SU-DHL-6 (cell line): ENCODE results near the gene OR2L5.

Experiments
- H2AFZ ChIP-seq: fragments of 200-600 bp; sonication (generic); 2 replicates; pipeline ENCODE4 v1.6.1; 2014; ENCODE audit warnings: low read depth, mild to moderate bottlenecking, moderate library complexity, mixed read lengths, antibody characterized with exemption, low read length; ENCODE audit not compliant: severe bottlenecking
- H3F3A ChIP-seq: fragments of 200-600 bp; shearing (Covaris generic); 2 replicates; pipeline ENCODE4 v1.6.0; 2016; ENCODE audit warnings: antibody characterized with exemption, mild to moderate bottlenecking; ENCODE audit not compliant: insufficient read depth
- H3K27ac ChIP-seq: fragments of 200-600 bp; sonication (generic); 2 replicates; pipeline ENCODE4 v1.5.1; 2016; ENCODE audit warnings: low read depth, mild to moderate bottlenecking, low read length, moderate library complexity, mixed read lengths
- H3K27me3 ChIP-seq: fragments of 200-600 bp; sonication (generic), shearing (Covaris generic); 2 replicates; pipeline ENCODE4 v1.6.0; 2014; ENCODE audit warnings: mild to moderate bottlenecking, low read length
- H3K36me3 ChIP-seq: fragments of 200-600 bp; sonication (generic); 2 replicates; pipeline ENCODE4 v1.6.1; 2014; ENCODE audit warnings: mild to moderate bottlenecking, low read length, mixed read lengths
- H3K4me2 ChIP-seq: fragments of 300-600, 200-600 bp; shearing (Covaris generic), sonication (generic); 2 replicates; pipeline ENCODE4 v1.6.0; 2014; ENCODE audit warnings: low read length, low read depth, mild to moderate bottlenecking; ENCODE audit not compliant: poor library complexity, severe bottlenecking
- H3K4me3 ChIP-seq: fragments of 200-600 bp; sonication (generic); 2 replicates; pipeline ENCODE4 v1.5.1; 2014; ENCODE audit warnings: antibody characterized with exemption, low read length, mild to moderate bottlenecking, mixed read lengths; ENCODE audit not compliant: insufficient read depth, poor library complexity, severe bottlenecking
- H3K79me2 ChIP-seq: fragments of 200-600 bp; sonication (generic); 2 replicates; pipeline ENCODE4 v1.6.1; 2014; ENCODE audit warnings: mild to moderate bottlenecking, low read length, moderate library complexity; ENCODE audit not compliant: insufficient read depth
- H3K9ac ChIP-seq: fragments of 200-600 bp; sonication (generic); 2 replicates; pipeline ENCODE4 v1.7.0; 2014; ENCODE audit warnings: mild to moderate bottlenecking, low read length
- H3K9me2 ChIP-seq: fragments of 200-600 bp; sonication (generic); replicated peaks from 2 replicates; pipeline ENCODE4 v1.6.1; 2014; ENCODE audit warnings: low read length; ENCODE audit not compliant: insufficient read depth
- H3K9me3 ChIP-seq: fragments of 200-600 bp; sonication (generic); 2 replicates; pipeline ENCODE4 v1.6.1; 2014; ENCODE audit warnings: low read length, mixed read lengths; ENCODE audit not compliant: insufficient read depth
- H4K20me1 ChIP-seq: fragments of 200-600 bp; sonication (generic); 2 replicates; pipeline ENCODE4 v1.6.1; 2014; ENCODE audit warnings: low read depth, mild to moderate bottlenecking, antibody characterized with exemption, low read length, moderate library complexity, mixed read lengths
- EZH2phosphoT487 ChIP-seq: fragments of 200-600 bp; sonication (generic), shearing (Covaris generic); conservative IDR thresholded peaks from 2 replicates; pipeline ENCODE4 v1.6.1; 2018; ENCODE audit warnings: mild to moderate bottlenecking, antibody characterized with exemption, low read length, moderate library complexity, mixed read lengths
- TF ChIP-seq, protein P1 (sequence below): fragments of 200-600 bp; sonication (generic); IDR thresholded peaks from one replicate; pipeline ENCODE4 v1.5.1; 2017; ENCODE audit warnings: antibody characterized with exemption, mild to moderate bottlenecking, low read length, moderate library complexity; ENCODE audit not compliant: insufficient read depth, poor library complexity, severe bottlenecking

The OR2L5 gene

DNA sequence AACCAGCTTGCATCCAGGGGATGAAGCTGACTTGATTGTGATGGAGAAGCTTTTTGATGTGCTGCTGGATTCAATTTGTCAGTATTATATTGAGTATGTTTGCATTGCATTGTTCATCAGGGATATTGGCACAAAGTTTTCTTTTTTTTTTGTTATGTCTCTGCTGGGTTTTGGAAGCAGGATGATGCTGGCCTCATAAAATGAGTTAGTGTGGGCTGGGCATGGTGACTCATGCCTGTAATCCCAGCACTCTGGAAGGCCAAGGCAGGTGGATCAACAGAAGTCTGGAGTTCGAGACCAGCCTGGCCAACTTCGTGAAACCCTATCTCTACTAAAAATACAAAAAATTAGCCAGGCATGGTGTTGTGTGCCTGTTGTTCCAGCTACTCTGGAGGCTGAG is 41.8 kb downstream of the OR2L5 start:
- no peaks in the 10 kb centered on the region for H4K20me1 ChIP-seq
- H3F3A ChIP-seq: no peaks in the 10 kb centered on the region
- H3K4me3 ChIP-seq: no peak overlapping the region
- no peaks in the 10 kb centered on the region for H3K9me2 ChIP-seq
- H3K4me2 ChIP-seq: no peak overlapping the region
- H3K36me3 ChIP-seq: no peaks in the 10 kb centered on the region
- H2AFZ ChIP-seq: no peak overlapping the region
- no peak overlapping the region for H3K9ac ChIP-seq
- no peaks in the 10 kb centered on the region for H3K9me3 ChIP-seq
- no peaks in the 10 kb centered on the region for H3K79me2 ChIP-seq
- no peaks in the 10 kb centered on the region for H3K27me3 ChIP-seq
- TF ChIP-seq EZH2phosphoT487: no peak
- TF ChIP-seq, protein P1, sequence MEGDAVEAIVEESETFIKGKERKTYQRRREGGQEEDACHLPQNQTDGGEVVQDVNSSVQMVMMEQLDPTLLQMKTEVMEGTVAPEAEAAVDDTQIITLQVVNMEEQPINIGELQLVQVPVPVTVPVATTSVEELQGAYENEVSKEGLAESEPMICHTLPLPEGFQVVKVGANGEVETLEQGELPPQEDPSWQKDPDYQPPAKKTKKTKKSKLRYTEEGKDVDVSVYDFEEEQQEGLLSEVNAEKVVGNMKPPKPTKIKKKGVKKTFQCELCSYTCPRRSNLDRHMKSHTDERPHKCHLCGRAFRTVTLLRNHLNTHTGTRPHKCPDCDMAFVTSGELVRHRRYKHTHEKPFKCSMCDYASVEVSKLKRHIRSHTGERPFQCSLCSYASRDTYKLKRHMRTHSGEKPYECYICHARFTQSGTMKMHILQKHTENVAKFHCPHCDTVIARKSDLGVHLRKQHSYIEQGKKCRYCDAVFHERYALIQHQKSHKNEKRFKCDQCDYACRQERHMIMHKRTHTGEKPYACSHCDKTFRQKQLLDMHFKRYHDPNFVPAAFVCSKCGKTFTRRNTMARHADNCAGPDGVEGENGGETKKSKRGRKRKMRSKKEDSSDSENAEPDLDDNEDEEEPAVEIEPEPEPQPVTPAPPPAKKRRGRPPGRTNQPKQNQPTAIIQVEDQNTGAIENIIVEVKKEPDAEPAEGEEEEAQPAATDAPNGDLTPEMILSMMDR: no peak
- no peak overlapping the region for H3K27ac ChIP-seq

DNA sequence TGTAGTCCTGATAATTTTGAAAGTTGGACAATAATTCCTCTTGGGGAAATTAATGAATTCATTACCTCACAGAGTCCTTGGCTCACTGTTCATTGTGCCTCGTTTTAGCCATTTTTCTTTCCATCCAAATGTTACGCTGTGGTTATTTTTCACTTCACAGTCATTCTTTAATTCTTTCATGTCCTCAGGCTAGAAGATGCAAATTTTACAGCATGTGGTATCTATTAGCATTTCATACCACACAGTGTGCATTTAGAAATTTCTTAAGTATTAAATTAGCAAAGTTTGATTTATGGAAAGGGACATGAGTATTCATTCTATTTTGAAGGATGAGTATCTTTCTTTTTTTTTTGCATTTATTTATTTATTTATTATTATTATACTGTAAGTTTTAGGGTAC is 51.6 kb downstream of the OR2L5 start:
- no peak overlapping the region for H3K27ac ChIP-seq
- H3K4me2 ChIP-seq: no peak overlapping the region
- no peaks in the 10 kb centered on the region for H3F3A ChIP-seq
- no peak overlapping the region for H2AFZ ChIP-seq
- no peaks in the 10 kb centered on the region for H3K79me2 ChIP-seq
- no peaks in the 10 kb centered on the region for H3K36me3 ChIP-seq
- no peaks in the 10 kb centered on the region for H3K9me2 ChIP-seq
- no peaks in the 10 kb centered on the region for H4K20me1 ChIP-seq
- H3K27me3 ChIP-seq: no peaks in the 10 kb centered on the region
- no peak overlapping the region for H3K9ac ChIP-seq
- TF ChIP-seq, protein P1: no peak
- TF ChIP-seq EZH2phosphoT487: no peak
- H3K4me3 ChIP-seq: no peak overlapping the region
- no peaks in the 10 kb centered on the region for H3K9me3 ChIP-seq

DNA sequence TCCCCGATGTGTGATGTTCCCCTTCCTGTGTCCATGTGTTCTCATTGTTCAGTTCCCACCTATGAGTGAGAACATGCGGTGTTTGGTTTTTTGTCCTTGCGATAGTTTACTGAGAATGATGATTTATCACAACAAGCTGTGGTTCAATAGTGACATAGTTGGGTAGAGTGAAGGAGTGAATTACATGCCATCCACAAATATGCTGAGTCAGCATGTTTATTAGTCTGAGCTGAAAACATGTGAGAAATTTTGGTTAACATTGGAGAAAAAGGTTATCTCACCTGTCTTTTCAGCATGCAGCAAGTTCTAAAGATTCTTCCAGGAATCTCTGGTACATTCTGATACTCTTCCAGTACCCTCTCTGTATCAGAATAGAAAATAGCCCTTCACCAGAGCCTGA is 52.1 kb downstream of the OR2L5 start:
- no peak for TF ChIP-seq EZH2phosphoT487
- TF ChIP-seq, protein P1: no peak
- Histone ChIP-seq H3K9me3 (no peaks in the 10 kb centered on the region), H3K79me2 (no peaks in the 10 kb centered on the region), H3K4me3 (no peak overlapping the region), H3K27me3 (no peaks in the 10 kb centered on the region), H4K20me1 (no peaks in the 10 kb centered on the region), H3F3A (no peaks in the 10 kb centered on the region), H2AFZ (no peak overlapping the region), H3K9me2 (no peaks in the 10 kb centered on the region), H3K4me2 (no peak overlapping the region), H3K9ac (no peak overlapping the region), H3K27ac (no peak overlapping the region), H3K36me3 (no peaks in the 10 kb centered on the region)
